Activated B cell treated with CpG ODN at 0.5 μM for 24 hours (primary cell): ENCODE data around the gene NUDT3. TPM values are rescaled to one million over a fixed set of nuclear protein-coding genes. Genes with fewer than 3 reads are reported as not detected.

Experiments
- ATAC-seq: fragments of 200-7000 bp; cut with Tn5 transposase; one replicate; pipeline ENCODE4 v1.10.0; 2021; ENCODE audit warnings: low read depth, mild to moderate bottlenecking, moderate library complexity
- CTCF ChIA-PET: fragments of 350-600 bp; sonication (Branson Sonifier 250); formaldehyde crosslinking; loops from one replicate; lab custom pipeline; 2021; ENCODE audit warnings: antibody characterized with exemption; lab: Charles Lee
- POLR2A ChIA-PET: fragments of 350-600 bp; sonication (Branson Sonifier 250); formaldehyde crosslinking; loops from one replicate; lab custom pipeline; 2021; ENCODE audit warnings: antibody characterized with exemption; lab: Charles Lee
- DNase-seq: peaks from one replicate; pipeline ENCODE4 v3.0.0; 2022
- H3K27ac Mint-ChIP-seq: one replicate; pipeline ENCODE4 v1.8.0; 2020; ENCODE audit warnings: mixed read lengths
- H3K27me3 Mint-ChIP-seq: one replicate; pipeline ENCODE4 v1.8.0; 2021; ENCODE audit warnings: mixed read lengths
- H3K36me3 Mint-ChIP-seq: one replicate; pipeline ENCODE4 v1.8.0; 2021; ENCODE audit warnings: low read depth, mixed read lengths
- H3K4me1 Mint-ChIP-seq: one replicate; pipeline ENCODE4 v1.8.0; 2021; ENCODE audit warnings: mixed read lengths
- H3K4me3 Mint-ChIP-seq: one replicate; pipeline ENCODE4 v1.8.0; 2020; ENCODE audit warnings: mild to moderate bottlenecking, mixed read lengths
- H3K9me3 Mint-ChIP-seq: one replicate; pipeline ENCODE4 v1.8.0; 2020; ENCODE audit warnings: mixed read lengths
- CTCF ChIP-seq: fragments of 200-600 bp; IDR thresholded peaks from one replicate; pipeline ENCODE4 v1.8.0; 2022; ENCODE audit warnings: antibody characterized with exemption, mild to moderate bottlenecking
- intact Hi-C: fragments of 100-400 bp; cut with micrococcal nuclease; formaldehyde crosslinking; loops from one replicate; pipeline ENCODE4 v1.15.1; 2024
- total RNA-seq: library from RNA; stranded (reverse); gene quantifications from 2 replicates; pipeline ENCODE4 v1.2.3, GENCODE V29; 2022

Gene NUDT3
- total RNA-seq, 1 donor from 2014 or later: 27.0 TPM

- intact Hi-C loops: loop anchor here (10.0 kb wide), 1 partner anchor 116 kb away; no protein-coding TSS in a partner anchor
- H3K4me1 Mint-ChIP-seq: peaks cover 46% of the 10 kb centered on the region
- no peak overlapping the region for H3K4me3 Mint-ChIP-seq
- peaks cover 10% of the 10 kb centered on the region for H3K36me3 Mint-ChIP-seq
- TF ChIP-seq CTCF: no peak
- no peaks in the 10 kb centered on the region for H3K27me3 Mint-ChIP-seq
- H3K27ac Mint-ChIP-seq: no peak overlapping the region
- no peaks in the 10 kb centered on the region for H3K9me3 Mint-ChIP-seq
- ChIA-PET POLR2A (interaction anchor here (0.7 kb wide), 2 partner anchors 11 to 481 kb away, joined by 3 to 4 read pairs; partner anchors contain the start of gene BLTP3A), CTCF (interaction anchor here (0.7 kb wide), 1 partner anchor 28 kb away, joined by 3 read pairs; no protein-coding TSS in a partner anchor)
- DNase-seq (no peak), ATAC-seq (no peak)
Measured at GRCh38 chr6:34310817-34311216, 81.7 kb downstream of the NUDT3 start.

GRCh38 chr6:34308483-34308882 lies 84.0 kb downstream of the NUDT3 start:
- peaks cover 10% of the 10 kb centered on the region for H3K36me3 Mint-ChIP-seq
- ATAC-seq: no peak
- intact Hi-C loops: no loop called here
- H3K4me1 Mint-ChIP-seq: peaks cover 32% of the 10 kb centered on the region
- POLR2A ChIA-PET: interaction anchor here (0.7 kb wide), 1 partner anchor 24 kb away, joined by 3 read pairs; no protein-coding TSS in a partner anchor
- H3K4me3 Mint-ChIP-seq: no peak overlapping the region
- TF ChIP-seq CTCF: no peak
- H3K9me3 Mint-ChIP-seq: no peaks in the 10 kb centered on the region
- no peak overlapping the region for H3K27ac Mint-ChIP-seq
- DNase-seq: no peak
- no peaks in the 10 kb centered on the region for H3K27me3 Mint-ChIP-seq
- CTCF ChIA-PET: no interaction called here

- POLR2A ChIA-PET: interaction anchor here (0.6 kb wide), 1 partner anchor 10 kb away, joined by 3 read pairs; no protein-coding TSS in a partner anchor
Measured at GRCh38 chr6:34305982-34306708, 86.3 kb downstream of the NUDT3 start.

GRCh38 chr6:34305497-34305896 lies 87.0 kb downstream of the NUDT3 start:
- Mint-ChIP-seq H3K36me3 (peaks cover 7% of the 10 kb centered on the region), H3K27me3 (no peaks in the 10 kb centered on the region), H3K4me1 (peaks cover 25% of the 10 kb centered on the region), H3K9me3 (no peaks in the 10 kb centered on the region), H3K27ac (no peak overlapping the region), H3K4me3 (no peak overlapping the region)
- ChIA-PET POLR2A (no interaction called here), CTCF (interaction anchor here (1.2 kb wide), 1 partner anchor 56 kb away, joined by 4 read pairs; the partner anchor contains the start of gene SMIM29)
- no peak for TF ChIP-seq CTCF
- ATAC-seq (no peak), DNase-seq (no peak)
- intact Hi-C loops: no loop called here

More at GRCh38 chr6:34305982-34306708, 86.3 kb downstream of the NUDT3 start:
- Mint-ChIP-seq H3K27ac (no peak overlapping the region), H3K4me3 (no peak overlapping the region), H3K27me3 (no peaks in the 10 kb centered on the region), H3K36me3 (peaks cover 7% of the 10 kb centered on the region), H3K4me1 (peaks cover 23% of the 10 kb centered on the region), H3K9me3 (no peaks in the 10 kb centered on the region)
- intact Hi-C loops: no loop called here
- ATAC-seq: no peak
- TF ChIP-seq CTCF: no peak
- CTCF ChIA-PET: interaction anchor here (1.2 kb wide), 1 partner anchor 57 kb away, joined by 4 read pairs; the partner anchor contains the start of gene SMIM29
- DNase-seq: no peak

GRCh38 chr6:34304164-34304563 lies 88.3 kb downstream of the NUDT3 start:
- no peaks in the 10 kb centered on the region for H3K9me3 Mint-ChIP-seq
- H3K27me3 Mint-ChIP-seq: no peaks in the 10 kb centered on the region
- ChIA-PET CTCF (no interaction called here), POLR2A (interaction anchor here (0.6 to 0.7 kb wide), 2 partner anchors 12 to 669 kb away, joined by 4 read pairs; no protein-coding TSS in a partner anchor)
- DNase-seq (no peak), ATAC-seq (no peak)
- no peak for TF ChIP-seq CTCF
- no peak overlapping the region for H3K27ac Mint-ChIP-seq
- peaks cover 7% of the 10 kb centered on the region for H3K36me3 Mint-ChIP-seq
- H3K4me1 Mint-ChIP-seq: peaks cover 25% of the 10 kb centered on the region
- intact Hi-C loops: no loop called here
- H3K4me3 Mint-ChIP-seq: no peak overlapping the region
